SK-N-SH treated with all-trans-retinoic acid at 6 μM for 48 hours (cell line): ENCODE measurements around the gene ADAM11.

ENCODE experiments used
- CSDC2 ChIP-seq: fragments of 250-450 bp; sonication (Bioruptor Pico); IDR thresholded peaks from 2 replicates; pipeline ENCODE4 v1.5.0; 2020; ENCODE audit warnings: mild to moderate bottlenecking, moderate library complexity
- ESRRG ChIP-seq: fragments of 250-450 bp; sonication (Bioruptor Pico); IDR thresholded peaks from 2 replicates; pipeline ENCODE4 v1.6.1; 2021; ENCODE audit warnings: mild to moderate bottlenecking
- GLIS3 ChIP-seq: fragments of 250-450 bp; sonication (Bioruptor Pico); IDR thresholded peaks from 2 replicates; pipeline ENCODE4 v1.5.0; 2020; ENCODE audit warnings: mild to moderate bottlenecking, moderate library complexity
- ISL1 ChIP-seq: fragments of 250-450 bp; sonication (Bioruptor Pico); IDR thresholded peaks from 2 replicates; pipeline ENCODE4 v2.1.2; 2022; ENCODE audit warnings: mild to moderate bottlenecking, moderate library complexity
- PATZ1 ChIP-seq: fragments of 250-450 bp; sonication (Bioruptor Pico); IDR thresholded peaks from 2 replicates; pipeline ENCODE4 v1.8.0; 2020; ENCODE audit warnings: mild to moderate bottlenecking, moderate library complexity, borderline replicate concordance
- RARB ChIP-seq: fragments of 250-450 bp; sonication (Bioruptor Pico); IDR thresholded peaks from 2 replicates; pipeline ENCODE4 v1.8.0; 2021; ENCODE audit warnings: mild to moderate bottlenecking, moderate library complexity
- TCF4 ChIP-seq: fragments of 250-450 bp; sonication (Bioruptor Pico); IDR thresholded peaks from 2 replicates; pipeline ENCODE4 v1.8.0; 2021; ENCODE audit warnings: mild to moderate bottlenecking, moderate library complexity, borderline replicate concordance
- ZC3H10 ChIP-seq: fragments of 250-450 bp; sonication (Bioruptor Pico); IDR thresholded peaks from 2 replicates; pipeline ENCODE4 v1.5.1; 2021; ENCODE audit warnings: mild to moderate bottlenecking, moderate library complexity
- ZFP30 ChIP-seq: fragments of 450-650 bp; formaldehyde crosslinking; IDR thresholded peaks from 2 replicates; pipeline ENCODE4 v1.5.0; 2022; ENCODE audit warnings: mild to moderate bottlenecking, moderate library complexity
- ZNF70 ChIP-seq: fragments of 450-650 bp; formaldehyde crosslinking; IDR thresholded peaks from 2 replicates; pipeline ENCODE4 v1.5.0; 2020; ENCODE audit warnings: mild to moderate bottlenecking, moderate library complexity
- ZNF8 ChIP-seq: fragments of 450-650 bp; formaldehyde crosslinking; IDR thresholded peaks from 2 replicates; pipeline ENCODE4 v1.5.0; 2020; ENCODE audit warnings: mild to moderate bottlenecking, moderate library complexity

- TF ChIP-seq ZFP30 (CRISPR knock-in tag) (no peak), TCF4 (CRISPR knock-in tag) (no peak), PATZ1 (CRISPR knock-in tag) (no peak), RARB (no peak), ZC3H10 (no peak), ESRRG (CRISPR knock-in tag) (no peak), GLIS3 (no peak), CSDC2 (CRISPR knock-in tag) (no peak), ZNF70 (CRISPR knock-in tag) (no peak), ISL1 (no peak), ZNF8 (CRISPR knock-in tag) (no peak)
Measured at GRCh38 chr17:44826123-44826790, 67.5 kb downstream of the ADAM11 start.
